A673 (cell line): Measurements from ENCODE around the gene PROSER2. TPM values are rescaled to one million over a fixed set of nuclear protein-coding genes. Genes with fewer than 3 reads are reported as not detected.

Source experiments
- BruUV-seq: library from RNA; stranded (reverse); fragments of 400-500 nt; replicated peaks from 2 replicates; lab custom pipeline; 2021; lab: Mats Ljungman, UMichigan
- CTCF ChIA-PET: fragments of 300-600 bp; sonication (Branson Sonifier 250); formaldehyde crosslinking; loops from one replicate; lab custom pipeline; 2022; ENCODE audit warnings: antibody characterized with exemption; lab: Charles Lee
- POLR2A ChIA-PET: fragments of 300-600 bp; sonication (Branson Sonifier 250); formaldehyde crosslinking; loops from one replicate; lab custom pipeline; 2022; ENCODE audit warnings: antibody characterized with exemption; ENCODE audit not compliant: low non-redundant PET; lab: Charles Lee
- DNase-seq: peaks from one replicate; pipeline ENCODE4 v3.0.0-alpha.2; 2015; ENCODE audit warnings: low spot score
- H3K27ac ChIP-seq: fragments of 200-600 bp; sonication (generic); 2 replicates; pipeline ENCODE4 v1.5.1; 2016; ENCODE audit warnings: mixed run types, low read depth, mild to moderate bottlenecking, mixed read lengths, antibody characterized with exemption, low read length; ENCODE audit not compliant: poor library complexity, severe bottlenecking
- H3K27me3 ChIP-seq: fragments of 200-600 bp; sonication (generic); replicated peaks from 2 replicates; pipeline ENCODE4 v1.6.1; 2017; ENCODE audit warnings: mixed run types, low read depth, mild to moderate bottlenecking, mixed read lengths, antibody characterized with exemption, low read length; ENCODE audit not compliant: insufficient read depth, poor library complexity
- H3K36me3 ChIP-seq: fragments of 200-600 bp; sonication (generic); 2 replicates; pipeline ENCODE4 v1.6.1; 2016; ENCODE audit warnings: mixed run types, mild to moderate bottlenecking, mixed read lengths, antibody characterized with exemption, low read length; ENCODE audit not compliant: insufficient read depth, poor library complexity, severe bottlenecking
- H3K4me1 ChIP-seq: fragments of 200-600 bp; sonication (generic); 2 replicates; pipeline ENCODE4 v1.6.1; 2017; ENCODE audit warnings: mixed run types, mild to moderate bottlenecking, mixed read lengths, antibody characterized with exemption, low read length; ENCODE audit not compliant: insufficient read depth, poor library complexity, severe bottlenecking
- H3K4me3 ChIP-seq: fragments of 200-600 bp; sonication (generic); 2 replicates; pipeline ENCODE4 v1.5.1; 2016; ENCODE audit warnings: low read depth, mixed run types, mild to moderate bottlenecking, mixed read lengths, low read length; ENCODE audit not compliant: poor library complexity, severe bottlenecking
- H3K9me3 ChIP-seq: fragments of 200-600 bp; sonication (generic); 2 replicates; pipeline ENCODE4 v1.6.1; 2016; ENCODE audit warnings: mixed run types, low read depth, mild to moderate bottlenecking, mixed read lengths, antibody characterized with exemption, low read length; ENCODE audit not compliant: poor library complexity, severe bottlenecking
- EZH2 ChIP-seq: fragments of 200-600 bp; sonication (generic); IDR thresholded peaks from 2 replicates; pipeline ENCODE4 v1.6.1; 2017; ENCODE audit warnings: borderline replicate concordance, low read depth, mild to moderate bottlenecking, mixed read lengths, antibody characterized with exemption, low read length; ENCODE audit not compliant: poor library complexity, severe bottlenecking
- intact Hi-C: fragments of 100-400 bp; cut with micrococcal nuclease; formaldehyde crosslinking; loops from one replicate; pipeline ENCODE4 v1.10.0; 2022; ENCODE audit not compliant: unreplicated experiment
- total RNA-seq: library from RNA; stranded (reverse); gene quantifications from 2 replicates; pipeline ENCODE4 v1.2.3, GENCODE V29; 2021
- TF ChIP-seq, protein P1 (sequence below): fragments of 300-800, 200-600 bp; sonication (generic); conservative IDR thresholded peaks from 2 replicates; pipeline ENCODE4 v1.5.1; 2017; ENCODE audit warnings: low read depth, mild to moderate bottlenecking, antibody characterized with exemption, low read length, moderate library complexity, mixed read lengths

Gene PROSER2
- total RNA-seq, 1 experiment from 2014 or later, result 40.4 TPM

DNA sequence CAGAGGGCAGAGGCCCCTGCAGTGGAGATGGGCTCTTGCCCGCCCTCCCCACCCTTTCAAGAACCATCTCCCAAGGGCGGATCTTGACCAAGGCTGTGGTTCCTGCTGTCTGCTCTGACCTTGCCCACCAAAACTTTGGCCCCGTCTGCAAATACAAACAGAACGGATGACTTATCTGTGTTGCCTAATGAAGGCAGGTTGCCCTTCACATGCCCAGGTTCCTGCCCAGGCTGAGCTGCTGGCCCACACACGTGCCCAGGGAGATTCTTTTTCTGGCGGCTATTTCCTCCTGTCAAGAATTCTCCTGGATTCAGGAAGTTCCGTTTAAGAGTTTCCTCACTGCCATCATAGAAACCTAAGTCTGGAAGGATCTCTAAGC lies 78.3 kb downstream of the PROSER2 start:
- Histone ChIP-seq H3K9me3 (no peaks in the 10 kb centered on the region), H3K4me3 (no peak overlapping the region), H3K36me3 (no peaks in the 10 kb centered on the region), H3K4me1 (peaks cover under 1% of the 10 kb centered on the region), H3K27me3 (no peaks in the 10 kb centered on the region), H3K27ac (no peak overlapping the region)
- ChIA-PET CTCF (no interaction called here), POLR2A (no interaction called here)
- no TSS peak for BruUV-seq
- TF ChIP-seq EZH2, result no peak
- TF ChIP-seq, protein P1, sequence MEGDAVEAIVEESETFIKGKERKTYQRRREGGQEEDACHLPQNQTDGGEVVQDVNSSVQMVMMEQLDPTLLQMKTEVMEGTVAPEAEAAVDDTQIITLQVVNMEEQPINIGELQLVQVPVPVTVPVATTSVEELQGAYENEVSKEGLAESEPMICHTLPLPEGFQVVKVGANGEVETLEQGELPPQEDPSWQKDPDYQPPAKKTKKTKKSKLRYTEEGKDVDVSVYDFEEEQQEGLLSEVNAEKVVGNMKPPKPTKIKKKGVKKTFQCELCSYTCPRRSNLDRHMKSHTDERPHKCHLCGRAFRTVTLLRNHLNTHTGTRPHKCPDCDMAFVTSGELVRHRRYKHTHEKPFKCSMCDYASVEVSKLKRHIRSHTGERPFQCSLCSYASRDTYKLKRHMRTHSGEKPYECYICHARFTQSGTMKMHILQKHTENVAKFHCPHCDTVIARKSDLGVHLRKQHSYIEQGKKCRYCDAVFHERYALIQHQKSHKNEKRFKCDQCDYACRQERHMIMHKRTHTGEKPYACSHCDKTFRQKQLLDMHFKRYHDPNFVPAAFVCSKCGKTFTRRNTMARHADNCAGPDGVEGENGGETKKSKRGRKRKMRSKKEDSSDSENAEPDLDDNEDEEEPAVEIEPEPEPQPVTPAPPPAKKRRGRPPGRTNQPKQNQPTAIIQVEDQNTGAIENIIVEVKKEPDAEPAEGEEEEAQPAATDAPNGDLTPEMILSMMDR, result no peak
- intact Hi-C loops, result no loop called here
- DNase-seq, result no peak

DNA sequence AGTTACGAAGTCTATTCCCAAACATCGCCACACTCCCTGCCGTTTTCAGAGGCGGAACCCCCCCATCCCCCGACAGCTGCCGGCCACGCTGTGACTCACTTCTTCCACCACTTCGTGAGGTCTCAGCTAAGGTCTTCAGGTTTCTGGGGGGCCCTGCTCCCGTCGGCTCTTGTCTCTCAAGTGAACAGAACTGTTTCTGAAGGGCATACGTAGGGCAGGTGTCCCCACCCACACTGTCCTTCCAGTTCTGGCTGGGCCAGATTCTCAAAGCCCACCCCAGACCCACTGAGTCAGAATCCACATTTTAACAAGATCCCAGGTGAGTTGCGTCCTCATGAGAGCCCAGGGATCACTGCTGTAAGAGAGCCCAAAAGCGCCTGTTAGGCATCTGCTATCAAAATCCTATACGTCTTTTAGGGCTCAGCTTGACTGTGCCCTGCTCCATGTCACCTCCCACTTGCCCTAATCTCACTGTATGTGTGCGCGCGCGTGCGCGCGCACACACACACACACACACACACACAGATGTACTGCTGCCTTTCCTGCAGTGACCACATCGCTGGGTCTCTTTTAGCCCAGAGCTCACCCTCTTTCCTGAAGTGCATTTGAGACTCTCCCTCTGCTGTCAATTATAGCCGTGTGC lies 78.8 kb downstream of the PROSER2 start:
- no peaks in the 10 kb centered on the region for H3K27me3 ChIP-seq
- no peak for DNase-seq
- BruUV-seq, result no TSS peak
- H3K36me3 ChIP-seq, result no peaks in the 10 kb centered on the region
- CTCF ChIA-PET, result no interaction called here
- no peak overlapping the region for H3K27ac ChIP-seq
- TF ChIP-seq, protein P1, result no peak
- no peak for TF ChIP-seq EZH2
- H3K9me3 ChIP-seq, result no peaks in the 10 kb centered on the region
- POLR2A ChIA-PET, result no interaction called here
- peaks cover 6% of the 10 kb centered on the region for H3K4me1 ChIP-seq
- no peak overlapping the region for H3K4me3 ChIP-seq
- intact Hi-C loops, result no loop called here

DNA sequence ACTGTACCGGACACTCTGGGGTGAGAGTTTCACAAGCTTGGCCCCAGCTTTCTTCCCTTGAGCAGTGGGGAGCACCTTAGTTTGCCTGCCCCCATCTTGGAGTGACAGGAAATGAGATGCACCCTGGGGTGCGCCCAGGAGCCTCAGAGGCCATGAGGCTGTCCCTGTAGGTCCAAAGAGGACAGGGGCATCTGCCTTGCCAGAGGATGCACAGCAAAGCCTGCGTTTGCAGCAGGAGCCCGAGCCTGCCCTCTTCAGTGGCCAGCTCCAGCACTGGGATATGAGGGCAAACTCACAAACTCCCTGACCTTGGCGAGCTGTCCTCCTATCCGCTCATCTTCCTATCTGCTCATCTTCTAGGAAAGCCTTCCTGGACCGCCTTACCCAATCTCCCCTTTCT lies 79.5 kb downstream of the PROSER2 start:
- intact Hi-C loops, result no loop called here
- Histone ChIP-seq H3K27me3 (no peaks in the 10 kb centered on the region), H3K4me1 (peaks cover 6% of the 10 kb centered on the region), H3K4me3 (no peak overlapping the region), H3K27ac (no peak overlapping the region), H3K9me3 (no peaks in the 10 kb centered on the region), H3K36me3 (no peaks in the 10 kb centered on the region)
- DNase-seq, result no peak
- ChIA-PET POLR2A (no interaction called here), CTCF (no interaction called here)
- no TSS peak for BruUV-seq
- TF ChIP-seq EZH2, result no peak
- TF ChIP-seq, protein P1, result no peak
